Peyer's patch (tissue), 4 donors: ENCODE measurements around the gene LRRC32.

Experiments used
- CTCF ChIP-seq, 6 experiments: fragments of 450-650 bp in 4 of 6; fragments of 200-600 bp in 2 of 6; sonication (generic) in 1 of 6; IDR thresholded peaks; one replicate each; pipeline ENCODE4 v1.5.1; 2017 to 2019; ENCODE audit warnings: antibody characterized with exemption in 6 of 6, mild to moderate bottlenecking in 3 of 6, moderate library complexity in 1 of 6
- POLR2A ChIP-seq, 2 donors: fragments of 450-650 bp; IDR thresholded peaks; one replicate each; pipeline ENCODE4 v1.5.1; 2017; ENCODE audit warnings: antibody characterized with exemption in 2 of 2, mild to moderate bottlenecking in 2 of 2, moderate library complexity in 2 of 2

GRCh38 chr11:76709756-76710155 is 39.2 kb upstream of the LRRC32 start:
- TF ChIP-seq CTCF (IDR thresholded peaks at IDR 0.05) (no peak), POLR2A (IDR thresholded peaks at IDR 0.05) (no peak)
